WI38 (cell line): ENCODE results near the gene FNDC8.
"Not testable (repeated sequence)": the region's sequence is repeated elsewhere in the genome, so short reads cannot be mapped to it uniquely, and the experiment has no call there.

Experiments used
- H3K4me3 ChIP-seq: 2 replicates; pipeline ENCODE4 v1.5.1; 2011; ENCODE audit warnings: low read depth, mild to moderate bottlenecking, control low read depth, low read length
- CTCF ChIP-seq: IDR thresholded peaks from 2 replicates; pipeline ENCODE4 v1.5.1; 2012; ENCODE audit warnings: low read depth, mild to moderate bottlenecking, control low read depth, low read length

FNDC8 gene

GRCh38 chr17:35171834-35172233, 50.4 kb downstream of the FNDC8 start:
- TF ChIP-seq CTCF, result no peak
- H3K4me3 ChIP-seq, result no peak overlapping the region

- not testable (repeated sequence) for H3K4me3 ChIP-seq
Observed at GRCh38 chr17:35172321-35172720, 50.9 kb downstream of the FNDC8 start.

GRCh38 chr17:35174835-35175334, 53.5 kb downstream of the FNDC8 start:
- TF ChIP-seq CTCF, result no peak
- H3K4me3 ChIP-seq, result no peak overlapping the region

- TF ChIP-seq CTCF, result no peak
- no peak overlapping the region for H3K4me3 ChIP-seq
Observed at GRCh38 chr17:35175638-35176415, 54.4 kb downstream of the FNDC8 start.

- H3K4me3 ChIP-seq, result no peak overlapping the region
- TF ChIP-seq CTCF, result no peak
Observed at GRCh38 chr17:35176897-35177296, 55.5 kb downstream of the FNDC8 start.

GRCh38 chr17:35179379-35179778, 58.0 kb downstream of the FNDC8 start:
- H3K4me3 ChIP-seq, result not testable (repeated sequence)
